ENCODE measurements around the gene WNT7B. TPM values are rescaled to one million over a fixed set of nuclear protein-coding genes. Genes with fewer than 3 reads are reported as not detected.

The WNT7B gene
- total RNA-seq, 1 experiment from 2014 or later: not detected

DNA sequence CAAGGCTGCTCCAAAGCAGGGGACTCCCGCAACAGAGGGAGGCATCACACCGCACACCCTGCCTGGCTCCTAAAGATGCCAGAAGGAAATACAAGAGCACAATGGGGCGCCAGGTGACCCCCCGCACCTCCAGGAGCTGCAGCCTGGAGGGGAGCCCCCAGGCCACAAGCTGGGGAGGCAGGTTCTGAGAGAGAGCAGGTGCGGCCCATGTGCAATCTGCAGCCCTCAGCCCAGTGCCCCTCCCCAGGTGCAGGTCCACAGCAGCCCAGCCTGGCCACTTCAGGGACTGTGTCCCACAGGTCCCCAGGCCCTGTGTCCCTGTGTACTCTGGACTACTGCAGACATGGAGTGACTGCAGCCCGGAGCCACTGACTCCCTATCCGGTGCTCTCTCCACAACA is 13.1 kb downstream of the WNT7B start:
- ChIA-PET POLR2A (ENCODE audit: low non-redundant PET) (no interaction called here), CTCF (no interaction called here)
- H3K27ac ChIP-seq (ENCODE audit: low read depth, low read length, poor library complexity, severe bottlenecking): no peak overlapping the region
- no peaks in the 10 kb centered on the region for H3K27me3 ChIP-seq (replicated peaks; ENCODE audit: insufficient read depth, low read depth, low read length, poor library complexity)
- no peaks in the 10 kb centered on the region for H3K4me1 ChIP-seq (ENCODE audit: insufficient read depth, low read length, poor library complexity, severe bottlenecking)
- H3K9me3 ChIP-seq (ENCODE audit: low read depth, low read length, poor library complexity, severe bottlenecking): no peaks in the 10 kb centered on the region
- DNase-seq (ENCODE audit: low spot score): no peak
- intact Hi-C loops (cut with micrococcal nuclease; ENCODE audit: unreplicated experiment): no loop called here
- BruUV-seq (replicated peaks): no TSS peak
- no peak overlapping the region for H3K4me3 ChIP-seq (ENCODE audit: low read depth, low read length, poor library complexity, severe bottlenecking)
- TF ChIP-seq, protein P1, sequence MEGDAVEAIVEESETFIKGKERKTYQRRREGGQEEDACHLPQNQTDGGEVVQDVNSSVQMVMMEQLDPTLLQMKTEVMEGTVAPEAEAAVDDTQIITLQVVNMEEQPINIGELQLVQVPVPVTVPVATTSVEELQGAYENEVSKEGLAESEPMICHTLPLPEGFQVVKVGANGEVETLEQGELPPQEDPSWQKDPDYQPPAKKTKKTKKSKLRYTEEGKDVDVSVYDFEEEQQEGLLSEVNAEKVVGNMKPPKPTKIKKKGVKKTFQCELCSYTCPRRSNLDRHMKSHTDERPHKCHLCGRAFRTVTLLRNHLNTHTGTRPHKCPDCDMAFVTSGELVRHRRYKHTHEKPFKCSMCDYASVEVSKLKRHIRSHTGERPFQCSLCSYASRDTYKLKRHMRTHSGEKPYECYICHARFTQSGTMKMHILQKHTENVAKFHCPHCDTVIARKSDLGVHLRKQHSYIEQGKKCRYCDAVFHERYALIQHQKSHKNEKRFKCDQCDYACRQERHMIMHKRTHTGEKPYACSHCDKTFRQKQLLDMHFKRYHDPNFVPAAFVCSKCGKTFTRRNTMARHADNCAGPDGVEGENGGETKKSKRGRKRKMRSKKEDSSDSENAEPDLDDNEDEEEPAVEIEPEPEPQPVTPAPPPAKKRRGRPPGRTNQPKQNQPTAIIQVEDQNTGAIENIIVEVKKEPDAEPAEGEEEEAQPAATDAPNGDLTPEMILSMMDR (conservative IDR thresholded peaks at IDR 0.05; ENCODE audit: low read depth, low read length): no peak
- no peak for TF ChIP-seq EZH2 (IDR thresholded peaks at IDR 0.05; ENCODE audit: borderline replicate concordance, low read depth, low read length, poor library complexity, severe bottlenecking)
- H3K36me3 ChIP-seq (ENCODE audit: insufficient read depth, low read length, poor library complexity, severe bottlenecking): no peaks in the 10 kb centered on the region

DNA sequence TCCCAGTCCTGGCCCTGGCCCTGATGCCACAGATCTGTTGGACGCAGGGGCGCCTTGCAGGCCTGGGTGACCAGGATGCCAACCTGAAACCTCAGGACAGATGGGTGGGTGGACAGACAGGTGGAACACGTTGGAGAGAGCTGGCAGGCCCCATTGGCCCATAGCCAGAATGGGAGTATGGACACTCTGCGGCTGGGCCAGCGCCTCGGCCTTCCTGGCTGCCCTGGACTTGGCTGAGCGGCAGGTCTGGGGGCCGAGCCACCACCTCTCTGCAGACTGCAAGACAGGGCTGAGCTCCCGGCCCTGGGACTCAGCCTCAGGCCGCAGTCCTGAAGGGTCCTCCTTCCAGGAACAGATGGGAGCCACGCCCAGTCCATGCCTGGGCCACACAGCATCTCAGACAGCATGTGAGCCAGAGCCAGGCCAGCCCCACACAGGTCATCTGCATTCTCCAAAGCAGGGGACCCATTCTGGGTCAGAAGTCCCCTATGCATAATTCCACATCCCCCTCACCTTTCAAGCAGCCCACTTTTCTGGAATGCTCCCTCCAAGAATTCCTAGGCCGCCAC is 14.1 kb downstream of the WNT7B start:
- intact Hi-C loops (cut with micrococcal nuclease; ENCODE audit: unreplicated experiment): no loop called here
- Histone ChIP-seq H3K4me1 (ENCODE audit: insufficient read depth, low read length, poor library complexity, severe bottlenecking) (no peaks in the 10 kb centered on the region), H3K27ac (ENCODE audit: low read depth, low read length, poor library complexity, severe bottlenecking) (no peak overlapping the region), H3K9me3 (ENCODE audit: low read depth, low read length, poor library complexity, severe bottlenecking) (no peaks in the 10 kb centered on the region), H3K4me3 (ENCODE audit: low read depth, low read length, poor library complexity, severe bottlenecking) (no peak overlapping the region), H3K36me3 (ENCODE audit: insufficient read depth, low read length, poor library complexity, severe bottlenecking) (no peaks in the 10 kb centered on the region), H3K27me3 (replicated peaks; ENCODE audit: insufficient read depth, low read depth, low read length, poor library complexity) (no peaks in the 10 kb centered on the region)
- ChIA-PET POLR2A (ENCODE audit: low non-redundant PET) (interaction anchor here (0.6 kb wide), 1 partner anchor 894 kb away, joined by 3 read pairs; no protein-coding TSS in a partner anchor), CTCF (no interaction called here)
- no TSS peak for BruUV-seq (replicated peaks)
- TF ChIP-seq, protein P1 (conservative IDR thresholded peaks at IDR 0.05; ENCODE audit: low read depth, low read length): no peak
- no peak for TF ChIP-seq EZH2 (IDR thresholded peaks at IDR 0.05; ENCODE audit: borderline replicate concordance, low read depth, low read length, poor library complexity, severe bottlenecking)
- DNase-seq (ENCODE audit: low spot score): no peak

DNA sequence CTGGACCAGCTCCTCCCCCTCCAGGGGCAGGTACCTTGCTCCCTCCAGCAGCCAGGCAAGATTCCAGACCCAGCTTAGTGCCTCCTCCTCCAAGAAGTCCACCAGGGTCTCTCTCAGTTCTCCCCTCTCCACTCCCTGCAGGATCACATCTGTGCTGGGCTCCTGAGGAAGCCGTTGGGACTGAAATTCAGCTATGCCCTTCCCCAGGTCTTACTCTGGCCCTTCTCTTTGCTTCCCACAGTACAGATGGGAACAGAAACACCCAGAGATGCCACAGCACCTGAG is 14.6 kb downstream of the WNT7B start:
- no peaks in the 10 kb centered on the region for H3K4me1 ChIP-seq (ENCODE audit: insufficient read depth, low read length, poor library complexity, severe bottlenecking)
- ChIA-PET POLR2A (ENCODE audit: low non-redundant PET) (interaction anchor here (0.6 kb wide), 1 partner anchor 895 kb away, joined by 3 read pairs; no protein-coding TSS in a partner anchor), CTCF (no interaction called here)
- H3K9me3 ChIP-seq (ENCODE audit: low read depth, low read length, poor library complexity, severe bottlenecking): no peaks in the 10 kb centered on the region
- H3K27ac ChIP-seq (ENCODE audit: low read depth, low read length, poor library complexity, severe bottlenecking): no peak overlapping the region
- TF ChIP-seq EZH2 (IDR thresholded peaks at IDR 0.05; ENCODE audit: borderline replicate concordance, low read depth, low read length, poor library complexity, severe bottlenecking): no peak
- TF ChIP-seq, protein P1 (conservative IDR thresholded peaks at IDR 0.05; ENCODE audit: low read depth, low read length): no peak
- intact Hi-C loops (cut with micrococcal nuclease; ENCODE audit: unreplicated experiment): no loop called here
- no TSS peak for BruUV-seq (replicated peaks)
- no peak for DNase-seq (ENCODE audit: low spot score)
- H3K36me3 ChIP-seq (ENCODE audit: insufficient read depth, low read length, poor library complexity, severe bottlenecking): no peaks in the 10 kb centered on the region
- H3K27me3 ChIP-seq (replicated peaks; ENCODE audit: insufficient read depth, low read depth, low read length, poor library complexity): no peaks in the 10 kb centered on the region
- no peak overlapping the region for H3K4me3 ChIP-seq (ENCODE audit: low read depth, low read length, poor library complexity, severe bottlenecking)
